WTC11 (cell line): Measurements from ENCODE around the gene TXNDC5. TPM values are rescaled to one million over a fixed set of nuclear protein-coding genes. Genes with fewer than 3 reads are reported as not detected.
A peak's percentile ranks its signal among the peaks of the same experiment; 100 is the strongest.

Experiments
- ATAC-seq: fragments of 200-7000 bp; cut with Tn5 transposase; 2 replicates; pipeline ENCODE4 v1.10.0; 2021; ENCODE audit warnings: mild to moderate bottlenecking, moderate library complexity
- CTCF ChIA-PET: fragments of 300-600 bp; sonication (Branson Sonifier 250); formaldehyde crosslinking; loops from one replicate; lab custom pipeline; 2021; ENCODE audit warnings: antibody characterized with exemption; lab: Charles Lee
- POLR2A ChIA-PET: fragments of 350-600 bp; sonication (Branson Sonifier 250); formaldehyde crosslinking; loops from one replicate; lab custom pipeline; 2021; ENCODE audit warnings: antibody characterized with exemption; lab: Charles Lee
- DNase-seq: peaks from one replicate; pipeline ENCODE4 v3.0.0; 2021; ENCODE audit warnings: low spot score
- H3K27ac Mint-ChIP-seq: 2 replicates; pipeline ENCODE4 v1.8.0; 2021; ENCODE audit warnings: mixed read lengths
- H3K27me3 Mint-ChIP-seq: 2 replicates; pipeline ENCODE4 v1.8.0; 2021; ENCODE audit warnings: low read depth, mild to moderate bottlenecking, moderate library complexity, mixed read lengths
- H3K36me3 Mint-ChIP-seq: 2 replicates; pipeline ENCODE4 v1.8.0; 2021; ENCODE audit warnings: mixed read lengths
- H3K4me1 Mint-ChIP-seq: 2 replicates; pipeline ENCODE4 v1.8.0; 2022; ENCODE audit warnings: mixed read lengths
- H3K4me3 Mint-ChIP-seq: 2 replicates; pipeline ENCODE4 v1.8.0; 2021; ENCODE audit warnings: mild to moderate bottlenecking, moderate library complexity, mixed read lengths
- H3K9me3 Mint-ChIP-seq: 2 replicates; pipeline ENCODE4 v1.8.0; 2021; ENCODE audit warnings: mixed read lengths
- AR ChIP-seq: fragments of 250-450 bp; sonication (Bioruptor Pico); IDR thresholded peaks from 2 replicates; pipeline ENCODE4 v1.9.0; 2021; ENCODE audit warnings: mild to moderate bottlenecking
- ATF1 ChIP-seq: sonication (generic); formaldehyde crosslinking; IDR thresholded peaks from 2 replicates; pipeline ENCODE4 v1.8.1; 2023; ENCODE audit warnings: mild to moderate bottlenecking, moderate library complexity, missing genetic modification reagents
- CDX4 ChIP-seq: fragments of 250-450 bp; sonication (Bioruptor Pico); IDR thresholded peaks from 2 replicates; pipeline ENCODE4 v1.9.0; 2021; ENCODE audit warnings: moderate library complexity, mild to moderate bottlenecking, inconsistent platforms, borderline replicate concordance
- CREB1 ChIP-seq: sonication (generic); formaldehyde crosslinking; IDR thresholded peaks from 2 replicates; pipeline ENCODE4 v1.8.0; 2023; ENCODE audit warnings: mild to moderate bottlenecking, missing genetic modification reagents
- CTCF ChIP-seq: fragments of 200-600 bp; IDR thresholded peaks from 2 replicates; pipeline ENCODE4 v1.8.0; 2022; ENCODE audit warnings: antibody characterized with exemption
- ELF4 ChIP-seq: sonication (generic); formaldehyde crosslinking; IDR thresholded peaks from 2 replicates; pipeline ENCODE4 v1.8.1; 2022; ENCODE audit warnings: low read depth, mild to moderate bottlenecking, moderate library complexity, missing genetic modification reagents
- FOXJ3 ChIP-seq: sonication (generic); formaldehyde crosslinking; IDR thresholded peaks from 2 replicates; pipeline ENCODE4 v1.9.0; 2021; ENCODE audit warnings: missing genetic modification reagents, mild to moderate bottlenecking, borderline replicate concordance
- IRF2 ChIP-seq: sonication (generic); formaldehyde crosslinking; IDR thresholded peaks from 2 replicates; pipeline ENCODE4 v1.8.0; 2022; ENCODE audit warnings: low read depth, missing genetic modification reagents, borderline replicate concordance
- KAT7 ChIP-seq: sonication (generic); formaldehyde crosslinking; IDR thresholded peaks from 2 replicates; pipeline ENCODE4 v1.8.1; 2023; ENCODE audit warnings: missing genetic modification reagents, mild to moderate bottlenecking, borderline replicate concordance
- NR1H2 ChIP-seq: sonication (generic); formaldehyde crosslinking; IDR thresholded peaks from 2 replicates; pipeline ENCODE4 v1.9.0; 2021; ENCODE audit warnings: mild to moderate bottlenecking, moderate library complexity, missing genetic modification reagents
- NR2C2 ChIP-seq: sonication (generic); formaldehyde crosslinking; IDR thresholded peaks from 2 replicates; pipeline ENCODE4 v1.8.0; 2022; ENCODE audit warnings: mild to moderate bottlenecking, missing genetic modification reagents
- SMAD3 ChIP-seq: sonication (generic); formaldehyde crosslinking; IDR thresholded peaks from 2 replicates; pipeline ENCODE4 v1.8.0; 2022; ENCODE audit warnings: missing genetic modification reagents, mild to moderate bottlenecking, borderline replicate concordance
- SP1 ChIP-seq: sonication (generic); formaldehyde crosslinking; conservative IDR thresholded peaks from 2 replicates; pipeline ENCODE4 v1.8.1; 2022; ENCODE audit warnings: missing genetic modification reagents
- STAT6 ChIP-seq: sonication (generic); formaldehyde crosslinking; conservative IDR thresholded peaks from 2 replicates; pipeline ENCODE4 v1.8.1; 2023; ENCODE audit warnings: mild to moderate bottlenecking, low read depth, missing genetic modification reagents, moderate library complexity
- TEAD1 ChIP-seq: sonication (generic); formaldehyde crosslinking; IDR thresholded peaks from 2 replicates; pipeline ENCODE4 v1.8.0; 2022; ENCODE audit warnings: mild to moderate bottlenecking, missing genetic modification reagents
- USF2 ChIP-seq: sonication (generic); formaldehyde crosslinking; IDR thresholded peaks from 2 replicates; pipeline ENCODE4 v1.8.1; 2023; ENCODE audit warnings: mild to moderate bottlenecking, missing genetic modification reagents, moderate library complexity
- ZNF138 ChIP-seq: sonication (generic); formaldehyde crosslinking; conservative IDR thresholded peaks from 2 replicates; pipeline ENCODE4 v1.8.1; 2022; ENCODE audit warnings: mild to moderate bottlenecking, moderate library complexity, missing genetic modification reagents
- total RNA-seq: library from RNA; stranded (reverse); gene quantifications from 3 replicates; pipeline ENCODE4 v1.2.3, GENCODE V29; 2021

TXNDC5 gene
- total RNA-seq, 1 experiment from 2014 or later = 141 TPM

GRCh38 chr6:7911345-7911725 is 747 bp upstream of the TXNDC5 start:
- CTCF ChIA-PET = interaction anchor here (0.9 kb wide), 1 partner anchor 82 kb away, joined by 3 read pairs; no protein-coding TSS in a partner anchor
- no peak for ATAC-seq
- no peak for TF ChIP-seq NR2C2 (CRISPR knock-in tag)
- TF ChIP-seq NR1H2 (CRISPR knock-in tag) = no peak
- no peak for TF ChIP-seq CDX4 (CRISPR knock-in tag)
- no peak for TF ChIP-seq ATF1 (CRISPR knock-in tag)
- TF ChIP-seq KAT7 (CRISPR knock-in tag) = no peak
- no peak for TF ChIP-seq TEAD1
- TF ChIP-seq ZNF138 (CRISPR knock-in tag) = no peak
- TF ChIP-seq IRF2 = no peak
- no peak for TF ChIP-seq FOXJ3 (CRISPR knock-in tag)
- no peak for TF ChIP-seq SP1 (CRISPR knock-in tag)
- no peak for TF ChIP-seq CREB1 (CRISPR knock-in tag)
- TF ChIP-seq AR (CRISPR knock-in tag) = no peak
- Mint-ChIP-seq H3K4me1 (peaks cover 9% of the 10 kb centered on the region), H3K36me3 (no peaks in the 10 kb centered on the region), H3K27ac (peak overlapping the region; percentile 30; the same call in 1 of the 2 replicates), H3K9me3 (no peaks in the 10 kb centered on the region), H3K27me3 (no peaks in the 10 kb centered on the region; the same call in 1 of the 2 replicates), H3K4me3 (no peak overlapping the region)
- POLR2A ChIA-PET = no interaction called here
- no peak for DNase-seq

GRCh38 chr6:7910298-7910653 is 312 bp downstream of the TXNDC5 start:
- CTCF ChIA-PET = interaction anchor here (1.0 to 1.3 kb wide), 2 partner anchors 11 to 188 kb away, joined by 4 to 7 read pairs; no protein-coding TSS in a partner anchor
- H3K36me3 Mint-ChIP-seq = no peaks in the 10 kb centered on the region
- no peaks in the 10 kb centered on the region for H3K9me3 Mint-ChIP-seq
- peaks cover 9% of the 10 kb centered on the region for H3K4me1 Mint-ChIP-seq
- H3K27me3 Mint-ChIP-seq = no peaks in the 10 kb centered on the region; the same call in 1 of the 2 replicates
- DNase-seq (no peak), ATAC-seq (no peak; the same call in 1 of the 2 replicates)
- H3K27ac Mint-ChIP-seq = no peak overlapping the region
- POLR2A ChIA-PET = no interaction called here
- TF ChIP-seq ELF4 (CRISPR knock-in tag) (no peak), SMAD3 (CRISPR knock-in tag) (no peak), CTCF (no peak), STAT6 (CRISPR knock-in tag) (no peak), USF2 (CRISPR knock-in tag) (no peak; the same call in 1 of the 2 replicates)
- TF ChIP-seq, all 79 proteins: peak for 0
- no peak overlapping the region for H3K4me3 Mint-ChIP-seq
